Activated CD4-positive, alpha-beta T cell treated with anti-CD3 and anti-CD28 coated beads for 36 hours (primary cell): ENCODE data around the gene C1QTNF7. TPM values are rescaled to one million over a fixed set of nuclear protein-coding genes. Genes with fewer than 3 reads are reported as not detected.

Experiments
- ATAC-seq: fragments of 200-7000 bp; cut with Tn5 transposase; one replicate; pipeline ENCODE4 v1.10.0; 2021; ENCODE audit warnings: mild to moderate bottlenecking, moderate library complexity
- CTCF ChIA-PET: fragments of 350-600 bp; sonication (Branson Sonifier 250); formaldehyde crosslinking; loops from one replicate; lab custom pipeline; 2021; ENCODE audit warnings: antibody characterized with exemption; lab: Charles Lee
- POLR2A ChIA-PET: fragments of 350-600 bp; sonication (Branson Sonifier 250); formaldehyde crosslinking; loops from one replicate; lab custom pipeline; 2021; ENCODE audit warnings: antibody characterized with exemption, inconsistent platforms; lab: Charles Lee
- DNase-seq: peaks from one replicate; pipeline ENCODE4 v3.0.0-alpha.2; 2020
- H3K27ac Mint-ChIP-seq: one replicate; pipeline ENCODE4 v1.8.0; 2021; ENCODE audit warnings: mixed read lengths
- H3K27me3 Mint-ChIP-seq: one replicate; pipeline ENCODE4 v1.8.0; 2021; ENCODE audit warnings: mixed read lengths
- H3K36me3 Mint-ChIP-seq: one replicate; pipeline ENCODE4 v1.8.0; 2021; ENCODE audit warnings: low read depth, mixed read lengths
- H3K4me1 Mint-ChIP-seq: one replicate; pipeline ENCODE4 v1.8.0; 2021; ENCODE audit warnings: mixed read lengths
- H3K4me3 Mint-ChIP-seq: one replicate; pipeline ENCODE4 v1.8.0; 2021; ENCODE audit warnings: mild to moderate bottlenecking, moderate library complexity, mixed read lengths
- H3K9me3 Mint-ChIP-seq: one replicate; pipeline ENCODE4 v1.8.0; 2021; ENCODE audit warnings: low read depth, mixed read lengths
- intact Hi-C, 2 experiments: fragments of 100-400 bp; cut with DNase I in 1 of 2; cut with micrococcal nuclease in 1 of 2; formaldehyde crosslinking; loops; one replicate each; pipeline versions ENCODE4 v1.14.2 to v1.15.1; 2022 to 2024; cut with DNase I, micrococcal nuclease
- total RNA-seq, 2 experiments: library from RNA; stranded (reverse); gene quantifications; one replicate each; pipeline ENCODE4 v1.2.3, GENCODE V29; 2021

Gene C1QTNF7
- total RNA-seq, 2 experiments from 2014 or later = not detected

GRCh38 chr4:15481961-15482745, 54.3 kb downstream of the C1QTNF7 start:
- Mint-ChIP-seq H3K4me1 (no peaks in the 10 kb centered on the region), H3K27ac (no peak overlapping the region), H3K4me3 (no peak overlapping the region), H3K36me3 (no peaks in the 10 kb centered on the region), H3K9me3 (peaks cover 14% of the 10 kb centered on the region), H3K27me3 (no peaks in the 10 kb centered on the region)
- intact Hi-C loops = no loop called here
- no peak for DNase-seq
- ATAC-seq = no peak
- ChIA-PET CTCF (no interaction called here), POLR2A (no interaction called here)

- Mint-ChIP-seq H3K27ac (no peak overlapping the region), H3K9me3 (peaks cover 17% of the 10 kb centered on the region), H3K4me1 (no peaks in the 10 kb centered on the region), H3K27me3 (no peaks in the 10 kb centered on the region), H3K36me3 (no peaks in the 10 kb centered on the region), H3K4me3 (no peak overlapping the region)
- ChIA-PET POLR2A (no interaction called here), CTCF (no interaction called here)
- intact Hi-C loops = no loop called here
- ATAC-seq = no peak
- DNase-seq = no peak
These were observed 55.0 kb downstream of the C1QTNF7 start for GRCh38 chr4:15482842-15483241.

DNA sequence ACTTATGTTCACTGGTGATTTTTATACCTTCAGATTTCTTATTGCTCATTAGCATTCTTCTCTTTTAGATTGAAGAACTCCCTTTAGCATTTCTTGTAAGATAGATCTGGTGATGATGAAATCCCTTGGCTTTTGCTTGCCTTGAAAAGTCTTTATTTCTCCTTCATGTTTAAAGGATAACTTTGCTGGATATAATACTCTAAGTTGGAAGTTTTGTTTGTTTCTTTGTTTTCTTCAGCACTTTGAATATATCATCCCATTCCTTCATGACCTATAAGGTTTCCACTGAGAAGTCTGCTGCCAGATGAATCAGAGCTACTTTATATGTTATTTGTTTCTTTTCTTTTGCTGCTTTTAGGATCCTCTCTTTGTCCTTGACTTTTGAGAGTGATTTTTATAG, 60.3 kb downstream of the C1QTNF7 start:
- peaks cover 10% of the 10 kb centered on the region for H3K36me3 Mint-ChIP-seq
- no peaks in the 10 kb centered on the region for H3K4me1 Mint-ChIP-seq
- ATAC-seq (no peak), DNase-seq (no peak)
- H3K27ac Mint-ChIP-seq = no peak overlapping the region
- ChIA-PET POLR2A (no interaction called here), CTCF (interaction anchor here (0.8 to 1.3 kb wide), 3 partner anchors 10 to 979 kb away, joined by 3 read pairs; no protein-coding TSS in a partner anchor)
- H3K4me3 Mint-ChIP-seq = no peak overlapping the region
- peaks cover 31% of the 10 kb centered on the region for H3K9me3 Mint-ChIP-seq
- intact Hi-C loops = no loop called here
- no peaks in the 10 kb centered on the region for H3K27me3 Mint-ChIP-seq

- intact Hi-C loops = no loop called here
- Mint-ChIP-seq H3K4me1 (no peaks in the 10 kb centered on the region), H3K36me3 (peaks cover 10% of the 10 kb centered on the region), H3K4me3 (no peak overlapping the region), H3K27me3 (no peaks in the 10 kb centered on the region), H3K27ac (no peak overlapping the region), H3K9me3 (peaks cover 31% of the 10 kb centered on the region)
- ChIA-PET POLR2A (no interaction called here), CTCF (interaction anchor here (0.8 kb wide), 2 partner anchors 10 to 980 kb away, joined by 3 read pairs; no protein-coding TSS in a partner anchor)
- DNase-seq = no peak
- no peak for ATAC-seq
These were observed 61.0 kb downstream of the C1QTNF7 start for GRCh38 chr4:15488658-15489470.

GRCh38 chr4:15489551-15489950, 61.7 kb downstream of the C1QTNF7 start:
- Mint-ChIP-seq H3K9me3 (peaks cover 28% of the 10 kb centered on the region), H3K36me3 (peaks cover 10% of the 10 kb centered on the region), H3K27ac (no peak overlapping the region), H3K4me1 (no peaks in the 10 kb centered on the region), H3K4me3 (no peak overlapping the region), H3K27me3 (no peaks in the 10 kb centered on the region)
- ChIA-PET POLR2A (no interaction called here), CTCF (no interaction called here)
- no peak for ATAC-seq
- intact Hi-C loops = no loop called here
- DNase-seq = no peak

- Mint-ChIP-seq H3K27ac (no peak overlapping the region), H3K36me3 (peaks cover 12% of the 10 kb centered on the region), H3K27me3 (no peaks in the 10 kb centered on the region), H3K9me3 (peaks cover 14% of the 10 kb centered on the region), H3K4me1 (no peaks in the 10 kb centered on the region), H3K4me3 (no peak overlapping the region)
- intact Hi-C loops = no loop called here
- CTCF ChIA-PET = no interaction called here
- POLR2A ChIA-PET = no interaction called here
- ATAC-seq (no peak), DNase-seq (no peak)
These were observed 65.6 kb downstream of the C1QTNF7 start for GRCh38 chr4:15493411-15493810.

DNA sequence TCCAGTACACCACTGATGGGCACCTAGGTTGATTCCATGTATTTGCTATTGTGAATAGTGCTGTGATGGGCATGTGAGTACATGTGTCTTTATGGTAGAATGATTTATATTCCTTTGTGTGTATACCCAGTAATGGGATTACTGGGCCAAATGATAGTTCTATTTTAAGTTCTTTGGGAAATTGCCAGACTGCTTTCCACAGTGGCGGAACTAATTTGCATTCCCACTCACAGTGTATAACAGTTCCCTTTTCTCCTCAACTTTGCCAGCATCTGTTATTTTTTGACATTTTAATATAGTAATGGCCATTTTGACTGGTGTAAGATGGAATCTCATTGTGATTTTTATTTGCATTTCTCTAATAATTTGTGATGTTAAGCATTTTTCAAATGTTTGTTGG, 67.8 kb downstream of the C1QTNF7 start:
- Mint-ChIP-seq H3K36me3 (peaks cover 2% of the 10 kb centered on the region), H3K27ac (no peak overlapping the region), H3K9me3 (peaks cover 4% of the 10 kb centered on the region), H3K4me3 (no peak overlapping the region), H3K27me3 (no peaks in the 10 kb centered on the region), H3K4me1 (no peaks in the 10 kb centered on the region)
- intact Hi-C loops = no loop called here
- DNase-seq (no peak), ATAC-seq (no peak)
- ChIA-PET CTCF (interaction anchor here (1.0 to 1.1 kb wide), 3 partner anchors 38 to 461 kb away, joined by 3 to 4 read pairs (median 3); no protein-coding TSS in a partner anchor), POLR2A (no interaction called here)

Other genes starting within 250 kb of the C1QTNF7 start
- gene CC2D2A, start 41.8 kb downstream of the C1QTNF7 start, total RNA-seq = not detected
- 10 to 100 TPM; 20.1 to 29.1 TPM for gene FBXL5, start 227.3 kb downstream of the C1QTNF7 start, total RNA-seq